CD4-positive, alpha-beta T cell (primary cell): ENCODE data around the gene NR1H4. TPM values are rescaled to one million over a fixed set of nuclear protein-coding genes. Genes with fewer than 3 reads are reported as not detected.

Experiments used
- ATAC-seq: fragments of 200-7000 bp; cut with Tn5 transposase; one replicate; pipeline ENCODE4 v1.10.0; 2022; ENCODE audit warnings: mild to moderate bottlenecking; ENCODE audit not compliant: poor library complexity
- CTCF ChIA-PET: fragments of 350-600 bp; sonication (Branson Sonifier 250); formaldehyde crosslinking; loops from one replicate; lab custom pipeline; 2021; ENCODE audit warnings: antibody characterized with exemption, inconsistent platforms; lab: Charles Lee
- POLR2A ChIA-PET: fragments of 350-600 bp; sonication (Branson Sonifier 250); formaldehyde crosslinking; loops from one replicate; lab custom pipeline; 2021; ENCODE audit warnings: antibody characterized with exemption, inconsistent platforms; lab: Charles Lee
- DNase-seq, 14 experiments: peaks; one replicate each; pipeline ENCODE4 v3.0.0-alpha.2; 2013 to 2020; ENCODE audit warnings: mixed read lengths in 2 of 14
- H3K27ac ChIP-seq, 2 donors: one replicate each; pipeline versions ENCODE4 v1.5.1 to v1.7.0; 2013; ENCODE audit warnings: low read length in 2 of 2, low read depth in 1 of 2, mild to moderate bottlenecking in 1 of 2
- H3K27me3 ChIP-seq, 2 experiments: 1 replicate in 1 of 2; 2 replicates in 1 of 2; pipeline versions ENCODE4 v1.6.1 to v1.7.0; 2013; ENCODE audit warnings: low read length in 2 of 2, control low read depth in 1 of 2, mild to moderate bottlenecking in 1 of 2, moderate library complexity in 1 of 2; ENCODE audit not compliant: insufficient read depth in 2 of 2, control insufficient read depth in 1 of 2
- H3K36me3 ChIP-seq: one replicate; pipeline ENCODE4 v1.6.1; 2013; ENCODE audit warnings: low read length, control low read depth; ENCODE audit not compliant: insufficient read depth
- H3K4me1 ChIP-seq: one replicate; pipeline ENCODE4 v1.6.1; 2013; ENCODE audit warnings: low read length, control low read depth; ENCODE audit not compliant: insufficient read depth
- H3K4me3 ChIP-seq: one replicate; pipeline ENCODE4 v1.5.1; 2013; ENCODE audit warnings: mild to moderate bottlenecking, low read length, moderate library complexity
- H3K9me3 ChIP-seq, 2 experiments: 1 replicate in 1 of 2; 2 replicates in 1 of 2; pipeline versions ENCODE4 v1.6.1 to v1.7.0; 2013; ENCODE audit warnings: low read length in 2 of 2, mild to moderate bottlenecking in 2 of 2, control low read depth in 1 of 2, moderate library complexity in 1 of 2; ENCODE audit not compliant: control insufficient read depth in 1 of 2, insufficient read depth in 1 of 2
- H3K27ac Mint-ChIP-seq: one replicate; pipeline ENCODE4 v1.8.0; 2020; ENCODE audit warnings: mixed read lengths
- H3K27me3 Mint-ChIP-seq: one replicate; pipeline ENCODE4 v1.8.0; 2021; ENCODE audit warnings: mixed read lengths
- H3K36me3 Mint-ChIP-seq: one replicate; pipeline ENCODE4 v1.8.0; 2021; ENCODE audit warnings: low read depth, mixed read lengths
- H3K4me1 Mint-ChIP-seq: one replicate; pipeline ENCODE4 v1.8.0; 2021; ENCODE audit warnings: low read depth, mixed read lengths
- H3K4me3 Mint-ChIP-seq: one replicate; pipeline ENCODE4 v1.8.0; 2020; ENCODE audit warnings: mild to moderate bottlenecking, mixed read lengths
- H3K9me3 Mint-ChIP-seq: one replicate; pipeline ENCODE4 v1.8.0; 2020; ENCODE audit warnings: mixed read lengths
- intact Hi-C, 2 experiments: fragments of 100-400 bp; cut with DNase I in 1 of 2; cut with micrococcal nuclease in 1 of 2; formaldehyde crosslinking; loops; one replicate each; pipeline versions ENCODE4 v1.15.1 to v1.9.0; 2023 to 2025; cut with DNase I, micrococcal nuclease
- total RNA-seq, 174 experiments: library from RNA in 2 of 174; stranded (reverse) in 2 of 174; gene quantifications; one replicate each; pipeline ENCODE4 v1.2.3 and lab custom pipeline; 2021 to 2026
- TF ChIP-seq, protein P1 (sequence below): fragments of 200-600 bp; IDR thresholded peaks from one replicate; pipeline ENCODE4 v1.8.0; 2022; ENCODE audit warnings: antibody characterized with exemption, mild to moderate bottlenecking

The NR1H4 gene
- total RNA-seq, 2 experiments from 2014 or later: not detected

DNA sequence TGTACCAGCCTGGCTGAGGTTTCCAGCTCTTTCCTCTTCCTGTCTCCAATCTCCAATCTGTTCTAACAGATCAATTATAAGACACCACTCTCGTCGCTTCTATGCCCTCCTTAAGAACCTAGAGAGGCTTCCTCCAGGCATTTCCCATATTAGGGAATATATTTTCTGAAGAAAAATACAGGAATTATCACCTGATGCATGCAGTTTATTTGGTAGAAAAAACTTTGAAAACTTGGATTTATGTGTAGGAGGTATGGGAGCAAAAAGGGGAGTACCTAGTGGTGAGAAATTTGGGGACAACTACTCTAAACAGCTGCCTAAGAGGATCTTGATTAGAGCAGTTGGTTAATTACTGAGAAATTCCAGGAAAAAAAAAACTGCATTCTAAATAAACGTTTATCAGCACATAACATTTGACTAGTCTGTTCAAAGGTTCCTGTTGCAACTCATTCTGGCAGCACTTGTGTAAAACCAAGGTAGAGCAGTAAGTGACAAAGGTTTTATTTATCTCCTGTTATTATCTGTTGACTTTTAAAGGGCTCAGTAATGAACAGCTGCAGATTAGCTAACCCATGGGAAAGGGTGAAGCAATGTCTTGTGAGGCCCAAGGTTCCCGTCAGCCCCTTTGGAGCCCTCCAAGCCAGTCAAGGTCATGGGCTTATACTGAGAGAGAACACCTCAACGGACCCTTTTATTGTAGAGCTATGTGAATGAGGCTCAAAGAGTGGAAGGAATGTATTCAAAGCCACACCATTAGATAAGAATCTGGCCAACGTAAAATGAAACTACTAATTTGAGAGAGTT, 36.4 kb upstream of the NR1H4 start:
- Histone ChIP-seq H3K36me3 (no peaks in the 10 kb centered on the region), H3K27me3 (no peaks in the 10 kb centered on the region), H3K4me1 (no peaks in the 10 kb centered on the region), H3K9me3 (no peaks in the 10 kb centered on the region), H3K4me3 (no peak overlapping the region), H3K27ac (no peak overlapping the region)
- ATAC-seq: no peak
- Mint-ChIP-seq H3K4me3 (no peak overlapping the region), H3K27me3 (peaks cover 9% of the 10 kb centered on the region), H3K9me3 (no peaks in the 10 kb centered on the region), H3K4me1 (no peaks in the 10 kb centered on the region), H3K36me3 (no peaks in the 10 kb centered on the region), H3K27ac (no peak overlapping the region)
- no peak for DNase-seq
- ChIA-PET POLR2A (no interaction called here), CTCF (no interaction called here)
- intact Hi-C loops: no loop called here
- TF ChIP-seq, protein P1, sequence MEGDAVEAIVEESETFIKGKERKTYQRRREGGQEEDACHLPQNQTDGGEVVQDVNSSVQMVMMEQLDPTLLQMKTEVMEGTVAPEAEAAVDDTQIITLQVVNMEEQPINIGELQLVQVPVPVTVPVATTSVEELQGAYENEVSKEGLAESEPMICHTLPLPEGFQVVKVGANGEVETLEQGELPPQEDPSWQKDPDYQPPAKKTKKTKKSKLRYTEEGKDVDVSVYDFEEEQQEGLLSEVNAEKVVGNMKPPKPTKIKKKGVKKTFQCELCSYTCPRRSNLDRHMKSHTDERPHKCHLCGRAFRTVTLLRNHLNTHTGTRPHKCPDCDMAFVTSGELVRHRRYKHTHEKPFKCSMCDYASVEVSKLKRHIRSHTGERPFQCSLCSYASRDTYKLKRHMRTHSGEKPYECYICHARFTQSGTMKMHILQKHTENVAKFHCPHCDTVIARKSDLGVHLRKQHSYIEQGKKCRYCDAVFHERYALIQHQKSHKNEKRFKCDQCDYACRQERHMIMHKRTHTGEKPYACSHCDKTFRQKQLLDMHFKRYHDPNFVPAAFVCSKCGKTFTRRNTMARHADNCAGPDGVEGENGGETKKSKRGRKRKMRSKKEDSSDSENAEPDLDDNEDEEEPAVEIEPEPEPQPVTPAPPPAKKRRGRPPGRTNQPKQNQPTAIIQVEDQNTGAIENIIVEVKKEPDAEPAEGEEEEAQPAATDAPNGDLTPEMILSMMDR: no peak

DNA sequence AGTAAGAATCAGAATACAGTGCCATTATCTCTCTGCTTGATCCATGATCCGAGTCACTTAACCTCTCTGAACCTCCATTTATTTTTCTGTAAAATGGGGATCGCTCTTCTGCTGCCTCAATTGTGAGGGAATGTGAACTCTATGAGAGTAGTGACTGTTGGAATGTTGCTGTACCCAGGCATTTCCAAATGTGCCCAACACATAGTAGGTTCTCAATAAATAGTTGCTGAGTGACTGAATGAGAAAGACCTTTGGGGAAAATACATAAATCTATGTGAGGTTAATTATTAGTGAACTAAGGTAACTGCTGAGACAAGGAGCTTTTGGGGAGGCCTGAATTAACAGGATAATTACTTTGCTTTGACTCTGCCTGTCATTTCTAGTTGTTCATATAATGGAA, 33.9 kb upstream of the NR1H4 start:
- TF ChIP-seq, protein P1: no peak
- intact Hi-C loops: no loop called here
- Mint-ChIP-seq H3K36me3 (no peaks in the 10 kb centered on the region), H3K27me3 (peaks cover 9% of the 10 kb centered on the region), H3K4me1 (no peaks in the 10 kb centered on the region), H3K27ac (no peak overlapping the region), H3K9me3 (no peaks in the 10 kb centered on the region), H3K4me3 (no peak overlapping the region)
- H3K4me3 ChIP-seq: no peak overlapping the region
- ChIA-PET POLR2A (no interaction called here), CTCF (no interaction called here)
- H3K36me3 ChIP-seq: no peaks in the 10 kb centered on the region
- H3K9me3 ChIP-seq: no peaks in the 10 kb centered on the region
- ATAC-seq: no peak
- H3K27me3 ChIP-seq: no peaks in the 10 kb centered on the region
- no peaks in the 10 kb centered on the region for H3K4me1 ChIP-seq
- no peak overlapping the region for H3K27ac ChIP-seq
- DNase-seq: no peak

DNA sequence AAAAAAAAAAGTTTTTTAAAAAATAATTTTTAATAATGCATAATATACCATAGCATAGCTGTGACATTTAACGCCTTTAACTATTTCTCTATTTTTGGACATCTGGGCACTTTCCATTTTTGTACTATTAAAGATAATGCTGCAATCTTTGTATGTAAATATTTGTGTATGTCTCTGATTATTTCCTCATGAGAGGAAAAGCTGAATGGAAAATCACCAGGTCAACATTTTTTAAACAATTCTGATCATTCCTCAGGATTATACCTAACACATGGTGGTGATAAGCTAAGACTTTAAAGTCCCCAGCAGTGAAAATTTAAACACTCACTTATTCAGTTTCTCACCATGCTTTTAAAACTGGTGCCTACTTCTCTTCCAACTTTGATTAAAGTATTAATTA, 31.3 kb upstream of the NR1H4 start:
- no peaks in the 10 kb centered on the region for H3K36me3 Mint-ChIP-seq
- Histone ChIP-seq H3K27ac (no peak overlapping the region), H3K27me3 (peaks cover 0 to under 1% of the 10 kb centered on the region in 2 experiments), H3K4me3 (no peak overlapping the region), H3K4me1 (no peaks in the 10 kb centered on the region), H3K36me3 (no peaks in the 10 kb centered on the region), H3K9me3 (no peaks in the 10 kb centered on the region)
- no peaks in the 10 kb centered on the region for H3K4me1 Mint-ChIP-seq
- ATAC-seq: no peak
- TF ChIP-seq, protein P1: no peak
- CTCF ChIA-PET: no interaction called here
- POLR2A ChIA-PET: no interaction called here
- intact Hi-C loops: no loop called here
- no peak overlapping the region for H3K27ac Mint-ChIP-seq
- H3K27me3 Mint-ChIP-seq: peaks cover 27% of the 10 kb centered on the region
- no peaks in the 10 kb centered on the region for H3K9me3 Mint-ChIP-seq
- no peak for DNase-seq
- no peak overlapping the region for H3K4me3 Mint-ChIP-seq
